ENCODE results near the gene NEDD4L.

DNA sequence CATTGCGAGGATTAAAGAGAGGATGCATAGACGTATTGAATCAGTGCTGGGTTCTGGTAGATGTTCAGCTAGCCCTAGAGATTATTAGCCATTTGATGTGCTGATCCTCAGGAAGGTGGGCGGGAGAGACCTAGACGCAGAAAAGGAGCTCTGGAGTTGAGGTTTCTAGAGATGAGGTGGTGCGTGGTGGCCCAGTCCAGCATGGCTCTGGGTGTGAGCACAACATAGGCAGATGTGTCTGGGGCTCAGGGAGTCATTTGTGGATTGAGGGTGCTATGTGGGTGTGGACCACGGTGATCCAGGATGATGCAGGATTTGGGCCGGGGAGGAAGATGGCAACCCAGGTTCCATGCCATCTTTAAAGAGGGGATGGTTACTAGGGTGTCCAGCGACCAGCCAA, 102.1 kb downstream of the NEDD4L start:
- no peak for TF ChIP-seq EZH2 (IDR thresholded peaks at IDR 0.05; ENCODE audit: insufficient read depth, low read length)
- TF ChIP-seq, protein P1, sequence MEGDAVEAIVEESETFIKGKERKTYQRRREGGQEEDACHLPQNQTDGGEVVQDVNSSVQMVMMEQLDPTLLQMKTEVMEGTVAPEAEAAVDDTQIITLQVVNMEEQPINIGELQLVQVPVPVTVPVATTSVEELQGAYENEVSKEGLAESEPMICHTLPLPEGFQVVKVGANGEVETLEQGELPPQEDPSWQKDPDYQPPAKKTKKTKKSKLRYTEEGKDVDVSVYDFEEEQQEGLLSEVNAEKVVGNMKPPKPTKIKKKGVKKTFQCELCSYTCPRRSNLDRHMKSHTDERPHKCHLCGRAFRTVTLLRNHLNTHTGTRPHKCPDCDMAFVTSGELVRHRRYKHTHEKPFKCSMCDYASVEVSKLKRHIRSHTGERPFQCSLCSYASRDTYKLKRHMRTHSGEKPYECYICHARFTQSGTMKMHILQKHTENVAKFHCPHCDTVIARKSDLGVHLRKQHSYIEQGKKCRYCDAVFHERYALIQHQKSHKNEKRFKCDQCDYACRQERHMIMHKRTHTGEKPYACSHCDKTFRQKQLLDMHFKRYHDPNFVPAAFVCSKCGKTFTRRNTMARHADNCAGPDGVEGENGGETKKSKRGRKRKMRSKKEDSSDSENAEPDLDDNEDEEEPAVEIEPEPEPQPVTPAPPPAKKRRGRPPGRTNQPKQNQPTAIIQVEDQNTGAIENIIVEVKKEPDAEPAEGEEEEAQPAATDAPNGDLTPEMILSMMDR (IDR thresholded peaks at IDR 0.05; ENCODE audit: insufficient read depth, low read depth, low read length): no peak
